GM15510 (cell line): Measurements from ENCODE around the gene PFKP.

ENCODE experiments used
- POLR2A ChIP-seq: IDR thresholded peaks from 3 replicates; pipeline ENCODE4 v1.6.1; 2011; ENCODE audit warnings: borderline replicate concordance; ENCODE audit not compliant: insufficient read length; ENCODE audit errors: extremely low read depth

Gene PFKP

GRCh38 chr10:3077509-3077908, 10.2 kb downstream of the PFKP start:
- TF ChIP-seq POLR2A = no peak

GRCh38 chr10:3077940-3078630, 10.7 kb downstream of the PFKP start:
- no peak for TF ChIP-seq POLR2A

- no peak for TF ChIP-seq POLR2A
Measured at GRCh38 chr10:3081383-3081981, 14.1 kb downstream of the PFKP start.

GRCh38 chr10:3082290-3082689, 14.9 kb downstream of the PFKP start:
- no peak for TF ChIP-seq POLR2A

- no peak for TF ChIP-seq POLR2A
Measured at GRCh38 chr10:3085785-3086567, 18.6 kb downstream of the PFKP start.

- no peak for TF ChIP-seq POLR2A
Measured at GRCh38 chr10:3090388-3090787, 23.0 kb downstream of the PFKP start.

GRCh38 chr10:3090914-3091787, 23.8 kb downstream of the PFKP start:
- TF ChIP-seq POLR2A = no peak

GRCh38 chr10:3091921-3092320, 24.6 kb downstream of the PFKP start:
- no peak for TF ChIP-seq POLR2A

- no peak for TF ChIP-seq POLR2A
Measured at GRCh38 chr10:3093996-3094395, 26.6 kb downstream of the PFKP start.

GRCh38 chr10:3094609-3095036, 27.3 kb downstream of the PFKP start:
- TF ChIP-seq POLR2A = no peak

GRCh38 chr10:3095373-3096139, 28.2 kb downstream of the PFKP start:
- TF ChIP-seq POLR2A = no peak

GRCh38 chr10:3096149-3096548, 28.8 kb downstream of the PFKP start:
- no peak for TF ChIP-seq POLR2A

- TF ChIP-seq POLR2A = no peak
Measured at GRCh38 chr10:3097160-3097559, 29.8 kb downstream of the PFKP start.

- TF ChIP-seq POLR2A = no peak
Measured at GRCh38 chr10:3098689-3099088, 31.3 kb downstream of the PFKP start.
